GM12891 (cell line): Measurements from ENCODE around the gene SCN4A.

ENCODE experiments used
- POLR2A ChIP-seq: IDR thresholded peaks from 2 replicates; pipeline ENCODE4 v1.6.1; 2011; ENCODE audit warnings: low read depth, low read length, control low read depth
- POLR2AphosphoS5 ChIP-seq: IDR thresholded peaks from 2 replicates; pipeline ENCODE4 v1.6.1; 2011; ENCODE audit warnings: low read depth, low read length, control low read depth
- TAF1 ChIP-seq: IDR thresholded peaks from 2 replicates; pipeline ENCODE4 v1.6.1; 2011; ENCODE audit warnings: low read depth, low read length, control low read depth

DNA sequence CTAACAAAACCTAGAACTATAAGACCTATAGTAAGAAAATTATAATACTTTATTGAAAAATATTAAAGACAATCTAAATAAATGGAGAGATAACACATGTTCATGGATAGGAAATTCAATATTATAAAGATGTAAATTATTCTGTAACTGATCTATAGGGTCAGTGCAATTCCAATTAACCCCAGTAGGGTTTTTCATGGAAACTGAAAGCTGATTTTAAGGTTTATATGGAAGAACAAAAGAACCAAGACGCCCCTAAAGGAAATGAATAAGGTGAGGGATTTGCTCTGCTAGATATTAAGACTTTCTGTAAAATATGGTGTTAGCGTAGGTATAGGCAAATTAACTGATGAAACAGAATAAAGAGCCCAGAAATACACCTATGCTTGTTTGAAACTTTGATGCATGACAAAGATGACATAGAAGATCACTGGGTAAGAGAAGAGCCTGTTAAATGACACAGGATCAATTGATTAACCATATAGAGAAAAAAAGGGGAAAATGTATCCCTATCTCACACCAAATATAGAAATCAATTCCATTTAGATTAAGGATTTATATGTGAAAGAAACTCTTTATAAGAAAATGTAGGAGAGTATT, 44.8 kb upstream of the SCN4A start:
- no peak for TF ChIP-seq POLR2A
- no peak for TF ChIP-seq TAF1
- no peak for TF ChIP-seq POLR2AphosphoS5
